OCI-LY7 (cell line): ENCODE data around the gene CNPPD1. TPM values are rescaled to one million over a fixed set of nuclear protein-coding genes. Genes with fewer than 3 reads are reported as not detected.

ENCODE experiments used
- BruUV-seq: library from RNA; stranded (reverse); fragments of 400-500 nt; replicated peaks from 2 replicates; lab custom pipeline; 2021; lab: Mats Ljungman, UMichigan
- CTCF ChIA-PET: fragments of 300-600 bp; sonication (Branson Sonifier 250); formaldehyde crosslinking; loops from one replicate; lab custom pipeline; 2022; ENCODE audit warnings: antibody characterized with exemption; ENCODE audit not compliant: unreplicated experiment; lab: Charles Lee
- POLR2A ChIA-PET: fragments of 300-600 bp; sonication (Branson Sonifier 250); formaldehyde crosslinking; loops from one replicate; lab custom pipeline; 2022; ENCODE audit warnings: antibody characterized with exemption; lab: Charles Lee
- DNase-seq: peaks from one replicate; pipeline ENCODE4 v3.0.0-alpha.2; 2015; ENCODE audit warnings: low spot score
- H2AFZ ChIP-seq: fragments of 200-600 bp; sonication (generic), shearing (Covaris generic); 2 replicates; pipeline ENCODE4 v1.6.1; 2014; ENCODE audit warnings: mild to moderate bottlenecking, antibody characterized with exemption, low read length, moderate library complexity
- H3K27ac ChIP-seq: fragments of 200-600 bp; sonication (generic); 2 replicates; pipeline ENCODE4 v1.5.1; 2014; ENCODE audit warnings: mixed run types, low read depth, mild to moderate bottlenecking, moderate library complexity, low read length, inconsistent platforms; ENCODE audit not compliant: poor library complexity, severe bottlenecking
- H3K36me3 ChIP-seq: fragments of 200-600 bp; sonication (generic); 2 replicates; pipeline ENCODE4 v1.6.1; 2014; ENCODE audit warnings: mild to moderate bottlenecking, antibody characterized with exemption, low read length, moderate library complexity, mixed read lengths; ENCODE audit not compliant: insufficient read depth
- H3K4me1 ChIP-seq: fragments of 200-600 bp; sonication (generic); 2 replicates; pipeline ENCODE4 v1.5.1; 2014; ENCODE audit warnings: mild to moderate bottlenecking, low read length; ENCODE audit not compliant: insufficient read depth, poor library complexity, severe bottlenecking
- H3K4me2 ChIP-seq: fragments of 200-600 bp; sonication (generic); 2 replicates; pipeline ENCODE4 v1.6.1; 2014; ENCODE audit warnings: mild to moderate bottlenecking, low read length
- H3K4me3 ChIP-seq: fragments of 200-600 bp; sonication (generic); 2 replicates; pipeline ENCODE4 v1.5.1; 2014; ENCODE audit warnings: mild to moderate bottlenecking, low read depth, low read length; ENCODE audit not compliant: poor library complexity, severe bottlenecking
- H3K79me2 ChIP-seq: fragments of 200-600 bp; sonication (generic); 2 replicates; pipeline ENCODE4 v1.6.1; 2016; ENCODE audit warnings: low read depth, mild to moderate bottlenecking, low read length, moderate library complexity, mixed read lengths; ENCODE audit not compliant: insufficient read depth
- H3K9me2 ChIP-seq: fragments of 200-600 bp; sonication (generic); 2 replicates; pipeline ENCODE4 v1.6.1; 2016; ENCODE audit warnings: mild to moderate bottlenecking, low read length, mixed read lengths; ENCODE audit not compliant: insufficient read depth
- H3K9me3 ChIP-seq: fragments of 200-600 bp; sonication (generic); 2 replicates; pipeline ENCODE4 v1.6.1; 2014; ENCODE audit warnings: mild to moderate bottlenecking, mixed run types, low read length, mixed read lengths
- H4K20me1 ChIP-seq: fragments of 200-600 bp; sonication (generic); 2 replicates; pipeline ENCODE4 v1.6.1; 2014; ENCODE audit warnings: mild to moderate bottlenecking, antibody characterized with exemption, low read length, moderate library complexity, mixed read lengths; ENCODE audit not compliant: insufficient read depth
- CTCF ChIP-seq: fragments of 200-600 bp; sonication (generic); conservative IDR thresholded peaks from 2 replicates; pipeline ENCODE4 v1.5.1; 2014; ENCODE audit warnings: mild to moderate bottlenecking, antibody characterized with exemption, low read length, moderate library complexity, mixed read lengths
- EZH2phosphoT487 ChIP-seq: fragments of 200-600 bp; sonication (generic); IDR thresholded peaks from 2 replicates; pipeline ENCODE4 v1.6.1; 2018; ENCODE audit warnings: low read depth, borderline replicate concordance, mild to moderate bottlenecking, mixed run types, antibody characterized with exemption, low read length, moderate library complexity, mixed read lengths
- intact Hi-C: fragments of 100-400 bp; cut with micrococcal nuclease; formaldehyde crosslinking; loops from one replicate; pipeline ENCODE4 v1.10.0; 2022; ENCODE audit not compliant: unreplicated experiment
- total RNA-seq, 2 experiments: library from RNA; depleted of rRNA in 1 of 2; stranded (reverse); fragments of >200 nt in 1 of 2; shearing (Covaris generic) in 1 of 2; gene quantifications; 2 replicates each; pipeline ENCODE4 v1.2.3, GENCODE V29; 2014 to 2022

Gene CNPPD1
- total RNA-seq, 2 experiments from 2014 or later, result 39.2 to 68.2 TPM

- no peaks in the 10 kb centered on the region for H4K20me1 ChIP-seq
- H3K27ac ChIP-seq, result no peak within 1 kb of the TSS
- TF ChIP-seq CTCF (no peak), EZH2phosphoT487 (no peak)
- H3K4me2 ChIP-seq, result peak within 1 kb of the TSS; percentile 56; the same call in 1 of the 2 replicates
- no peaks in the 10 kb centered on the region for H3K9me3 ChIP-seq
- POLR2A ChIA-PET, result no interaction called here
- intact Hi-C loops, result no loop called here
- no peak for DNase-seq
- no peak within 1 kb of the TSS for H3K4me3 ChIP-seq
- H3K9me2 ChIP-seq, result no peaks in the 10 kb centered on the region
- no peak within 1 kb of the TSS for H2AFZ ChIP-seq
- H3K36me3 ChIP-seq, result peaks cover 45% of the 10 kb centered on the region
- TSS peak; percentile 49 for BruUV-seq
- H3K79me2 ChIP-seq, result no peaks in the 10 kb centered on the region
- peaks cover 10% of the 10 kb centered on the region for H3K4me1 ChIP-seq
- CTCF ChIA-PET, result interaction anchor here (0.5 kb wide), 1 partner anchor 11 kb away, joined by 5 read pairs; the partner anchor contains the start of genes ANKZF1 and ATG9A
Observed at GRCh38 chr2:219218732-219219701, 42.3 kb upstream of the CNPPD1 start, which contains the start of gene ABCB6. ABCB6 (minus strand) TSS chr2:219218958; CDS start chr2:219218673, 285 bp downstream.

- CTCF ChIA-PET, result interaction anchor here (0.6 kb wide), 1 partner anchor 77 kb away, joined by 3 read pairs; no protein-coding TSS in a partner anchor
- BruUV-seq, result no TSS peak
- Histone ChIP-seq H3K79me2 (no peaks in the 10 kb centered on the region), H3K9me3 (no peaks in the 10 kb centered on the region), H3K27ac (no peak overlapping the region), H3K4me2 (peak overlapping the region; percentile 56; the same call in 1 of the 2 replicates), H3K4me3 (no peak overlapping the region), H3K9me2 (no peaks in the 10 kb centered on the region), H4K20me1 (no peaks in the 10 kb centered on the region), H3K4me1 (peaks cover 10% of the 10 kb centered on the region), H2AFZ (no peak overlapping the region), H3K36me3 (peaks cover 38% of the 10 kb centered on the region; the same call in 1 of the 2 replicates)
- no peak for TF ChIP-seq EZH2phosphoT487
- TF ChIP-seq CTCF, result no peak
- intact Hi-C loops, result no loop called here
- no peak for DNase-seq
- POLR2A ChIA-PET, result no interaction called here
Observed at GRCh38 chr2:219218217-219218731, 41.5 kb upstream of the CNPPD1 start.
